HG03066 (cell line): ENCODE results near the gene PLCH2.

ENCODE experiments used
- ATAC-seq: cut with Tn5 transposase; IDR thresholded peaks from one replicate; pipeline ENCODE4 v1.9.1; 2021; ENCODE audit warnings: low read depth; ENCODE audit not compliant: unreplicated experiment

PLCH2 gene, protein sequence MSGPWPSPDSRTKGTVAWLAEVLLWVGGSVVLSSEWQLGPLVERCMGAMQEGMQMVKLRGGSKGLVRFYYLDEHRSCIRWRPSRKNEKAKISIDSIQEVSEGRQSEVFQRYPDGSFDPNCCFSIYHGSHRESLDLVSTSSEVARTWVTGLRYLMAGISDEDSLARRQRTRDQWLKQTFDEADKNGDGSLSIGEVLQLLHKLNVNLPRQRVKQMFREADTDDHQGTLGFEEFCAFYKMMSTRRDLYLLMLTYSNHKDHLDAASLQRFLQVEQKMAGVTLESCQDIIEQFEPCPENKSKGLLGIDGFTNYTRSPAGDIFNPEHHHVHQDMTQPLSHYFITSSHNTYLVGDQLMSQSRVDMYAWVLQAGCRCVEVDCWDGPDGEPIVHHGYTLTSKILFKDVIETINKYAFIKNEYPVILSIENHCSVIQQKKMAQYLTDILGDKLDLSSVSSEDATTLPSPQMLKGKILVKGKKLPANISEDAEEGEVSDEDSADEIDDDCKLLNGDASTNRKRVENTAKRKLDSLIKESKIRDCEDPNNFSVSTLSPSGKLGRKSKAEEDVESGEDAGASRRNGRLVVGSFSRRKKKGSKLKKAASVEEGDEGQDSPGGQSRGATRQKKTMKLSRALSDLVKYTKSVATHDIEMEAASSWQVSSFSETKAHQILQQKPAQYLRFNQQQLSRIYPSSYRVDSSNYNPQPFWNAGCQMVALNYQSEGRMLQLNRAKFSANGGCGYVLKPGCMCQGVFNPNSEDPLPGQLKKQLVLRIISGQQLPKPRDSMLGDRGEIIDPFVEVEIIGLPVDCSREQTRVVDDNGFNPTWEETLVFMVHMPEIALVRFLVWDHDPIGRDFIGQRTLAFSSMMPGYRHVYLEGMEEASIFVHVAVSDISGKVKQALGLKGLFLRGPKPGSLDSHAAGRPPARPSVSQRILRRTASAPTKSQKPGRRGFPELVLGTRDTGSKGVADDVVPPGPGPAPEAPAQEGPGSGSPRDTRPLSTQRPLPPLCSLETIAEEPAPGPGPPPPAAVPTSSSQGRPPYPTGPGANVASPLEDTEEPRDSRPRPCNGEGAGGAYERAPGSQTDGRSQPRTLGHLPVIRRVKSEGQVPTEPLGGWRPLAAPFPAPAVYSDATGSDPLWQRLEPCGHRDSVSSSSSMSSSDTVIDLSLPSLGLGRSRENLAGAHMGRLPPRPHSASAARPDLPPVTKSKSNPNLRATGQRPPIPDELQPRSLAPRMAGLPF (N-terminal part only)

DNA sequence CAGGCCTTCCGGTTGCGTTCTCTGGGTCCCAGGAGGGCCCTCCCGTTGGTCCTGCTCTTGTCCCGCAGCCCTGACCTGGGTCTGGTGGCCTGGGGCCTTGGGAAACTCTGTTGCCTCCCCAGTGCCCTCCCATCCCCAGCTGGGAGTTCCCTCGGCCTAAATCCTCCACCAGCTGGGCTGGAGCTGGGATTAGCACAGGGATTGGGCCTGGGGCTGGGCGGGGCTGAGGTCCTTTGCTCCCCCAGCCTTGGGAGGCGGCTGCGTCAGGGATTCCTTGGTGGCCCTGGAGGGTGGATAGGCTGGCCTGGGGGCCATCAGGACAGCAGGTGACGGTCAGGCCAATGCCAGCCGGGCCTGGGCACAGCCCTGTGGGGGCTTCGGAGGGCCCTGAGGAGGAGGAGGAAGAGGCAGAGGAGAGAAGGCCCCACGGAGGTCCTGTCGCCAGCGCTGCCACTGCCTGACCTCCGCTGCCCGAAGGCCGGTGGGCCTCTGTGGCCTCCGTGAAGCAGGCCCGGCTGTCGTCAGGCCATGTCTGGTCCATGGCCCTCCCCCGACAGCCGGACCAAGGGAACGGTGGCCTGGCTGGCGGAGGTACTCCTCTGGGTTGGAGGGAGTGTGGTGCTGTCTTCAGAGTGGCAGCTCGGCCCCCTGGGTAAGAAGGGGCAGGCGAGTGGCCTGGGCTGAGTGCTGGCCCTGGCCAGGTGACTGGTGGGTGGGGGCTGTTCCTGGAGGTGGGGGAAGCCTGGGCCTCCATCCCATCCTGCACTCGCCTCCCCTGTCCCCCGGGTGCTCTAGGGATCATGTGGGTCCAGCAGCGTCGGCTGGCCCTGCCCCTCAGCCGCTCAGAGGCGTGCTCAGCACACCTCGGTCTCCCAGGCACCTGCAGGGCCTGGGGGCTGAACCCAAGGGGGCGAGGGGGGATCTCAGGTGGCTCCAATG lies at the start of gene PLCH2:
Gene PLCH2, plus strand, starts transcription at position 229 of the 939 bp plus-strand sequence. Its CDS starts 300 bp downstream, at position 529.
- ATAC-seq = no peak

DNA sequence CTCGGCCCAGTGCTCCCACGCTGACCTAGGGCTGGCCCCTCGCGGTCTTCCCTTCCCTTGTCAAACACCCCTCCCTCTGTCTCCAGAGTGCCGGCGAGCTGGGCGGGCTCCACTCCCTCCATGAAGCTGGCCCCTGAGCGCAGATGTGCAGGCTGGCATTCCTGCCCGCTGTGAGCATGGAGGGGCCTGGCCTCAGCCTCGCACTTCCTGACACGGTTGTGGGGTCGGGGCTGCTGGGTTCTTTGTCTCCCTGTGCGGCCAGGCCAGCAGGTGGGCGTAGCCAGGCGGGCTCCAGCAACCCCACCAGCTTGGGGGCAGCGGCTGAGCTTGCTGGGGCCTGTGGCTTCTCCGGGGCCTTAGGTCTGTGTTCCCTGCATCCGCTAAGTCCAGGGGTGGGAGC lies 49.5 kb upstream of the PLCH2 start:
- ATAC-seq = no peak

DNA sequence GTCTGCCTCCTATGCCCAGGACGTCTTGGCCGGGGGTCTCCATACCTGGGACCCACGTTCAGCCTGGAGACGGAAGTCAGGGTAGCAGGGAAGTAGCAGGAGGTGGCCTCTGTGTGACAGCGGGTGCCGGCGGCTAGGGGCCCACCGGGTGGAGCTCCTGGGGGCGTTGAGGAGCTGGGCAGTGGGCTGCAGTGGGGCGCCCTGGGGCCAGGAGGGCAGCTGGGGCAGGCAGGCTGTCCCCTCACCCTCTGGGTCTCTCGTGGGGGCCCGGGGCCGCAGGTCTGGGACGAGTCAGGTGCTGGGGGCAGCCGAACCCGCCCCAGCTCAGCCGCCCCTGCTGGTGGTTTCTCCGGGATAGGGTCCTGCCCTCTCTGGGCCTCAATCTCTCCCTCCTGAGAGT lies 49.0 kb upstream of the PLCH2 start:
- ATAC-seq = no peak

DNA sequence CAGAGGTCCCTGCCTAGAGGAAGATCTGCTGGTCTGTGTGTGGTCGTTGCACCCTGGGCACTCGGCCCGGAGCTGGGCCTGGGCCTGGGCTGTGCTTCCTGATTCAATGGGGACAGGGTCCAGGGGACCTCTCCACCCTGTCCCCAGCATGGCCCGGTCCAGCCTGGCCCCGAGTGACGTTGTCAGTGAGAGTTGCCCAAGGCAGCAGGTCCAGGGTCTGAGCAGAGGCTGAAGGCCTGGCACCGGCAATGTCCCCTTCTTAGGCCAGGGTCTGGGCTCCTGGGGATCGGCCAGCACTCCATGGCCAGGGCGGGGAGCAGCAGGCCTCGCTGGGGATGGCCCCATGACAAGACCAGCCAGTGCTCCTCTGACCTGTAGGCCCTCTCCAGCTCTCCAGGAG lies 48.1 kb upstream of the PLCH2 start:
- ATAC-seq = no peak

DNA sequence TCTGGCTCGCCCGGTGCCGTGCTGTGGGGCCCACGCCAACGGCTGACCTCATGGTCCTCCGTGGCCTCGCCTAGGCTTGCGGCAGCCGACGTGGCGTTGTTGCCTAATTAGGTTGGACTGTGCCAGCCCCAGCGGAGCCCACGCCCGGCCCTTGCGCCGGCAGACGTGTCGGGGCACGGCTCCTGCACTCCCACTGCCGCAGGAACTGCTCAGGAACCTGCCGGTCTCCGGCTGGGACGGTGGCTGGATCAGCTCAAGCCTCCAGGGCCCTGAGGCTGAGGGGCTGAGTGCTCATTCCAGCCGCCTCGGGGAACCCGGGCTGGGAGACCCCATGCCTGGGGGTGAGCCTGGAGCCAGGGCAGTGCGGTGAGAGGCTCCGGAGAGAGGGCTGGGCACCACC lies 47.6 kb upstream of the PLCH2 start:
- no peak for ATAC-seq

DNA sequence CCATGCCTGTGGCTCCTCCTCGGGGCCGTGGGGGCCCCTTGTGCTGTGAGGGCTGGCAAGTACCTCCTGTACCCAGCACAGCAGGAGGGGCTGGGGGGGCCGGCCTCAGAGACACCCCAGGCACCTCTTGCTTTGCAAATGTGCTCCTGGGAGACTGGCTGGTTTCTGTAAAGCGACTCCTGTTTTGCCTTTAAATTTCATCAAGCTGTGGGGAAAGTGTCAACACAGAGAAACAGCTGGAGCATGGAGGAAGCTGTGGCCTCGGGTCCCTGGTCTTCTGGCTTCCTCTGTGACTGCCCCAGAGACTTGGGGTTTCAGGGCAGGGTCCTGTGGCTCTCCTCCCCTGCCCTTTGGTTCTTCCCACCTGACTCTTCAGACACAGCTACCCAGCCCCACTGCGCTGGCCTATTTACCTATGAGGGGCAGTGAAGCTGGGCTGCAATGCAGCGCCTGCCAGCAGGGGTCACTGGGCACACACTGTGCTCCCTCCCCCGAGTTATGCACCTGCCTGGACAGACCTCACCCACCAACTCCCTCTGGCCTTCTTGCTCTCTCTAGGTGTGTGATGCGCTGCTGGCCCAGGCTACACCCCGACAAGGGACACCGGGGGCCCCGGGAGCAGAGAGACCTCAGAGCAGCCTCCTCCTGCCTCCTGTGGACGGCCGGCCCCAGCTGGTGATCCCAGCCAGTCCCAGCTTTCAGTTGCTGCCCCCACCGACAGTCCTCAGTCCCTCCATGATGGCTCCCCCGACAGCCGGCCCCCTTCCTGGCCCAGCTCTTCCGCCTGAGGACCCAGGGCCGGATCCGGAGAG lies 46.1 kb upstream of the PLCH2 start:
- ATAC-seq = no peak

DNA sequence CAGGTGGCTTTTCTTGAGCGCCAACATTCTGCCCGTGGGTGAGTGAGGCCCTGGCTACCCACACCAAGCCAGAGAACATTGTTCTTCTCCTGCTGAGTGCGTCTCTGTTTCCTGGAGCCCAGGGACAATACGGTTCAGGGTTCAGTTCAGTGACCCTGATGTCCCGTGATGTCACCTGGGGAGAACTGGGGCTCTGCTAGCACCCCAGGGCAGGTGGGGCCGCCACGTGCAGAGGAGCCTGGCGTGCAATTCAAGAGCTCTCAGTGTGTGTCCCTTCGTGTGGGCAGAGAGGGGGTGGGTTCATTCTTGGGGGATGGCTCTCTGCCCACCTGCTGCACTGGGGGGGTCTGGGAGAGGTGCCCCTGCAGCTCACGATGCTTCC lies 45.5 kb upstream of the PLCH2 start:
- no peak for ATAC-seq

DNA sequence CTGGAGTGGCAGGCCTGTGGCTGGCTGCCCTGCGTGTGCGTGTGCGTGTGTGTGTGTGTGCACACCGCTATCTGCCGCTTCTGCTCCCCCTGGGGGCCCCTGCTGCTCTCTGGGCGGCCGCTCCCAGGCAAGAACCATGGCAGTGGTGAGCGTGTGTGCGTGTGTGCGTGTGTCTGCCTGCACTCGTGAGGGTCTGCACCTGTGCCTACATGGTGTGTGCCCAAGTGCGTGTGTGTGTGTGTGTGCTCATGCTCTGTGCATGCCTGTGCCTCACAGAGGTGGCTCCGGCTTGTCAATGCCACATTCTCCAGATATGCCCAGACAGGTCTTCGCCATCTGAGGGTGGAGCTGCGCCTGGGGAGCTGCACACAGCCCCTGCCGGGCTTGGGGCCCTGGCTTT lies 45.0 kb upstream of the PLCH2 start:
- ATAC-seq = no peak

DNA sequence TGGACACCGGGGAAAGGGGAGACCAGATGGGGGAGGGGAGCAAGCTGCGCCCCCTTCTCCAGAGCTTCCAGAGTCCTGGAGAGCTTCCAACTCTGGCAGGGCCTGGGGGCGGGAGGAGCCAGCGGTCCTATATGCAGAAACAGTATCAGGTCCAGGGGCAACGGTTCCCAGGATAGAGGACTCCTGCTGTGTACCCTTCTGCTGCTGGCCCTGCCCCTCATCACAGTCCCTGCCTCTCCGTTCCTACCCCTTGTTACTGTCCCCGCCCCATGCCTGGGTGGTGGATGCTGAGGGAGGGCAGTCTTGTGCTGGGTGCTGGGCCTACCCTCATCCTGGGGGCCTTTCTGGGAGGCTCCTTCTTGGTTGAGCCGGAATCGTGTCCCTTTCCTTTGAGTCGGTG lies 44.6 kb upstream of the PLCH2 start:
- ATAC-seq = no peak

DNA sequence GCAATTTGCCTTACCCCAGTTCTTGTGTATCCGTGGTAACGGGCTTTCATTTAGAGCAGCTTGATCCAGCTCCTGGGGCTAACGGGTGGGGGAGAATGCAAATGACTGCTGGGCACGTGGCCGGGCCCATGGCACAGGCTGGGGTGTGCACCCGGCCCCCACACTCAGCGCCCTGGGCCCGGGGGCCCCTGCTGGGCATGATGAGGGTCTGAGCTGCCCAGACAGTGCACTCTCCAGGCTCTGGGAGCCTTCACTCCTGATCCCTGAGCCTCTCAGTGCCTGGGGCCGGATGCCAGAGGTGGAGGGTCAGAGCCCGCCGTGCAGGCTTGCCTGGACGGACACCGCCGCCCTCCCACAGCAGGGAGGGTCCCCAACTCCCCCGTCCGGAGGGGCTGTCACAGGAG lies 43.6 kb upstream of the PLCH2 start:
- no peak for ATAC-seq

DNA sequence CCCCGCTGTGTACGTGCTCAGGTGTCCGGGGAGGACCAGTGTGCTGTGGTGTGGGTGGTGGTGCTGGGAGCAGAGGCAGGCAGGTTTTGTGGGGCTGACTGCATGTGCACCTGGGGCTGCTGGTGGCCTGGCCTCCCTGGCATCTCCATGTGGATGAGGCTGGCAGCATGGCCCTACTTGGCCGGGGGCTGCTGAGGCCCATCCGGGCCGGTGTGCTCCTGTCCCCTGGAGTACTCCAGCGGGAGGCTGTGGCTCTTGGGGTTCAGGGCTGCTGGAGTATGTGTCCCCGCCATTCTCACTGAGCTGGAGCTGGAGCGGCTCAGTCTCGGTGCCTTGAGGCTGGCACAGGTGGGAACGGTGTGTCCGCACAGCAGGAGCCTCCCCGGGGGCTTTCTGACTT lies 42.9 kb upstream of the PLCH2 start:
- no peak for ATAC-seq

DNA sequence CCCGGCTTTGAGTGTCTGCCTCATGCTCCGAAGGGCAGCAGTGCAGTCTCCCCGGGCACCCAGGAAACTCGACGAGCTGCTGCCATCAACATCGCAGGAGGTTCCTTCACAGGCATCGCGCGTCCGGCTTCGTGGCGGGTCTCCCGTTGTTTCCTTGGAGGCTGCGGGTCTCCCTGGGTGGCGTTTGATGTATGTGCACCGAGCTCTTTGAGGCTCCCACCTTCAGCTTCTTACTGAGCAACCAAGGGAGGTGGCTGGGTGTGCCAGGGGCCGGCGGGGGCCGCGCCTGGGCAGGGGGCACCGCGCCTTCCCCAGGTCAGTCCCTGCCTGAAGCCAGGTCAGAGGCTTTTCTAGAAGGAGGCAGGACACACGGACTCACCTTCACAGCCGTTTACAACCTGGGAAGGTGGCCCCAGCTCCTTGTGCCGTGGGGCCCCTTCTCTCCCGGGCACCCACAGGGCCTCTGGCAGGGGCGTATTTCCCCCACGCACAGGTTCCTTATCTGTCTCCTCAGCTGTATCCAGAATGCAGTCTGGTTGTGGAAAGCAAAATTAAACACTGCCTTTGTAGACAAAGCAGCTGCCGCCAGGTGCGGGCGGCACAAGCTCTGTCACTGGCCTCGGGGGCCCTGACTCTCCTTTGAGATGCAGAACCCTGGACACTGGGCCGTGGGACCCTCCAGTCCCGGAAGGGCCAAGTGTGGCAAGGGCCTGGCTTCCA lies 42.0 kb upstream of the PLCH2 start:
- no peak for ATAC-seq

DNA sequence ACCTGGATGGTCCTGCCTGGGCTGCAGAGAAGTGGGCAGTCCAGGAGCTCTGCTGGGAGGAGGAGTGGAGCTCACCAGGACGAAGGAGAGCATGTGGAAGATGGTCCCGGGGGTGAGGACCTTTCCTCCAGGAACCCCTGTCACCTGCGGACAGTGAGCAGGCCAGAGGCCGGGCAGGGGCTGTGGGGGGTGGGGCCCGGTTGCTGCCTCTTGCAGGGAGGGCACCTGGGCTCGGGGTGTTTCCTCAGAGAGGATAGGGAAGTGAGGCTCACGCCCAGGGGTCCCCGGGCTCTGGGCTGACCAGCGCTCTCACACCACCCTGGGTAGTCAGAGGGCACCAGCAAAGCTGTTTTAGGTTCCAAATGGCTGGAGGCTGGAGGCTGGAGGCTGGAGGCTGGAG lies 41.0 kb upstream of the PLCH2 start:
- ATAC-seq = no peak

DNA sequence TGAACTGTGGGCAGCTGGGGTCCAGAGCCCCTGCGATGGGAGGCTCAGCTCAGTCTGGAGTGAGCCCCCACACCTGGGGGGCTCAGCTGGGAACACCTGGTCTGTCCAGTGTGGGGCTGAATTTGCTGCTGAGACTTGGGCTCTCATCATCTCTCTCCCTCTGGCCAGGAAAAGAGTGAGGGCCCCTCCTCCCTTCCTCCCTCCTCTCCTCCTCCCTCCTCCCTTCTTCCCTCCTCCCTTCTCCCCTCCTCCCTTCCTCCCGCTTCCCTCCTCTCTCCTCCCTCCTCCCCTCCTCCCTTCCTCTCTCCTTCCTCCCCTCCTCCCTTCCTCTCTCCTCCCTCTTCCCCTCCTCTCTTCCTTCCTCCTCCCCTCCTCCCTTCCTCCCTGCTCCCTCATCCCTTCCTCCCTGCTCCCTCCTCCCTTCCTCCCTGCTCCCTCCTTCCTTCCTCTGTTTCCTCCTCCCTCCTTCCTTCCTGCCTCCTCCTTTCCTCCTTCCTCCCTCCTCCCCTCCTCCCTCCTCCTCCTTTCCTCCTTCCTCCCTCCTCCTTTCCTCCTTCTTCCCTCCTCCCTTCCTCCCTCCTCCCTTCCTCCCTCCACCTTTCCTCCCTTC lies 40.2 kb upstream of the PLCH2 start:
- ATAC-seq = no peak

DNA sequence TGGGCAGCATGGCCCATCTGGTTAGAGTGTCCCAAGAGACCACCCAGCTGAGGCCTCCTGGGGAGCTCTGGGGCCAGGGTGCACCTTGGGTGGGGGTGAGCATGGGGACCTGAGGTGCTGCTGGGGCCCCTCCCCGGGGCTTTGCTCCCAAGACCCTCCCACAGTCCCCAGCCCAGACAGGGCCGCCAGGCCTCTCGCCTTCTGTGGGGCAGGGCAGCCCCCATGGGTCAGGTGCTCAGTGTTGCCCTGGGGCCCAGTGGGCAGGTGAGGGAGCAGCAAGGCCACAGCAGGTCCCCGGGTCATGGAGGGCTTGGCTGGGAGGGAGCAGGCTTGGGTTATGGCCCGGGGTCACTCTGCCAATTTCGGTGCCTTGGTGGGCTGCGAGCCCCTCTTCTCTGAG lies 39.2 kb upstream of the PLCH2 start:
- ATAC-seq = no peak

DNA sequence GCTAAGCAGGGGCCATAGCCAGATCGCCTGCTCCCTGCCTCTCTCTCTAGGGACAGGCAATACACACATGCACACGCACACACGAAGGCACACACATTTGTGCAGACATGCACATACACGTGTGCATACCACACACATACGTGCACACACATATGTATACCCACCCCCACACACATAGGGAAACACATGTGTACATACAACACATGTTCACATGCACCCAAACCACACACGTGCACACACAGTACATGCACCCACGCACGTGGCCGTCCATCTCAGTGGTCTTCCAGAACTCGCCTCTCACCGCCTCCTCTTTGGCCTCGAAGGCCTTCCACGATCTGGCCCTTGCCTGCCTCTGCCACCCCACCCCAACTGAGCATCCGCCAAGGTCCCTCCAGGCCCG lies 38.5 kb upstream of the PLCH2 start:
- ATAC-seq = no peak

DNA sequence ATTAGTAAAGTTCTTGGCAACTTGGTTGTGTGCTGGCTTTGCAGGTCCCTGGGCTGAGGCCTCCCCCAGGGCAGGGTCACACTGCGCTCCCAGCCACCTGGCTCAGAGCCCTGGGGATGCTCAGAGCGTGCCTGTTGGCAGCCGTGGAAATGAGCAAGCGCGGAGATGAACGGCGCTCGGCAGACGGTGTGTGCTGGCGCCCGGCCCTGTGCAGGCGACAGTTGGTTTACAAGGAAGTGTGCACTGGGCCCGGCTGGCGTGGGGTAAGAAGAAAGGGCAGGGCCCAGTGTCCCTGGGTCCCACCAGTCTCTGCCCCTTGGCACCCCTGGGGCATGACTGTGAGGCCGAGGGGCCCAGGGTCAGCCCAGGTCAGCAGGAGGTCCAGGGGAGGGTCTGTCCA lies 38.1 kb upstream of the PLCH2 start:
- no peak for ATAC-seq

DNA sequence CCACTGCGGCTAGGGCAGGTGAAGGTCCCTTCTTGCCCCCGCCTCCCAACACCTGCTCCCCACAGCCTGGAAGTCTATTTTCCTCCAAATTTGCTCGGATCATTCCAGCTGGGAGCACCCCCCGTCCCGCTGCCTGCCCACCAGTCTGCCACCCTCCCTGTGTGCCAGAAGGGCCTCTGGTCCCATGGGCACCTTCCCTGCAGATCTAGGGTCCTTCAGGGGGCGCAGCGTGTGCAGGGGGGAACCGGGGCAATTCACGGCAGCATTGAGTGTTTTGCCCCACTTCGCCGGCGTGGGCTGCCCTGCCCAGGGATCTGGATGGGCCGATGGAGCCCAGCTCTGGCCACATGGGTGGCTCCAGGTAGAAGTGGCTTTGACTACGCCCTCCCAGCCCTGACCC lies 37.4 kb upstream of the PLCH2 start:
- ATAC-seq = no peak
